Stimulated activated naive CD4-positive, alpha-beta T cell (primary cell): ENCODE results near the gene OR6B3.
A peak's percentile ranks its signal among the peaks of the same experiment; 100 is the strongest.

Source experiments
- DNase-seq, 6 experiments: peaks; one replicate each; lab custom pipeline; 2025; lab: John Stamatoyannopoulos, UW

Gene OR6B3

DNA sequence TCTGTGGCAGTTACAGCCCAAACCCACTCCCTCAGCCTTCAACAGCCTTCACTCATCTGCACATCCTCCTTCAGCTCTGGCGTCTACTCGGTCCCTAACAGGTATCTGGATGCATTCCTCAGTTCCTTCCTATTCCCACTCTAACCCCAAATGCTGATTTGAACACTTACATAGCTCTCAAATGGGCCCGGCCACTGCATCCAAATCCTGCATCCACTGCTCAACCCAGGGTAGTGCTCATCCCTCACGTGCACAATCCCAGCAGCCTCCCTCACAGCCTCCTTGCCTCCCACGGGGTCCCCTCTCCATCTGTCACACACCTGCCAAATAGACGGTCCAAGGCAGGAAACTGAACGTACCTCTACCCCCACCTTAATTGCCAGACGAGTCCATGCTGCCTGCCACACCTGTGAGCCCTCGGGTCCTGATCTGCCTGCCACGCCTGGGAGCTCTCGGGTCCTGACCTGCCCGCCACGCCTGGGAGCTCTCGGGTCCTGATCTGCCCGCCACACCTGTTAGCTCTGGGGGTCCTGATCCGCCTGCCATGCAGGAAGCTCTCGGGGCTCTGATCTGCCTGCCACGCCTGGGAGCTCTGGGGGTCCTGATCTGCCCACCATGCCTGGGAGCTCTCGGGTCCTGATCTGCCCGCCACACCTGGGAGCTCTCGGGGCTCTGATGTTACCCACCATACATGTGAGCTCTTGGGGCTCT lies 9.9 kb downstream of the OR6B3 start:
- no peak for DNase-seq

DNA sequence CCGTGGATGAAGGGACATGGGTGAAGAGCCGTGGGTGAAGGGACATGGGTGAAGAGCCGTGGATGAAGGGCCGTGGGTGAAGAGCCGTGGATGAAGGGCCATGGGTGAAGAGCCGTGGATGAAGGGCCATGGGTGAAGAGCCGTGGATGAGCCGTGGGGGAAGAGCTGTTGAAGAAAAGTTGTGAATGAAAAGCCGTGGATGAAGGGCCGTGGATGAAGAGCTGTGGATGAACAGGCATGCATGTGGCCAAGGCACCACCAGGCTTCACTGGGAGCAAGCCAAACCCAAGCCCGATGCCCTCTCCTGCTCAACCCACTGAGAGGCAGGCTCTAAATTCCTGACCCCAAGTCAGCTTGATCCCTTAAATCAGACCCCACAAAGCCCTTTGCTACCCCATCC lies 10.6 kb downstream of the OR6B3 start:
- no peak for DNase-seq

DNA sequence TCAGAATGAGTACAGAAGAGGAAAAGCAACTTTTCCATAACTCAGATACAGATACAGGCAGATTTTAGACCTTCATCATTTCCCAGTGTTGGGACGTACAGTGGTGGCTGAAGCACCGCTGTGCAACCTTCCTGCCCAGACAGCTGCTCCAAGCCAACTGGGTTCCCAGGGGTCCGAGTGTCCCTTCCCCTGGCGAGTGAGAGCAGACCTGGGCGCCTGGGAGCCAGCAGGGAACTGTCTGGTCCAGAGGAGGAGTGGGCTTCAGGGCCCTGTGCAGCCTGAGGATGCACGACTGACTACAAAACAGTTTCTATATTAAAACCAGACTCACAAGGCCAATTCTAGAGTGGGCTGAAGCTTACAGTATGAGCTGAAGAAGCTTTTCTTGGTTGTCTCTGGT lies 12.0 kb downstream of the OR6B3 start:
- no peak for DNase-seq

DNA sequence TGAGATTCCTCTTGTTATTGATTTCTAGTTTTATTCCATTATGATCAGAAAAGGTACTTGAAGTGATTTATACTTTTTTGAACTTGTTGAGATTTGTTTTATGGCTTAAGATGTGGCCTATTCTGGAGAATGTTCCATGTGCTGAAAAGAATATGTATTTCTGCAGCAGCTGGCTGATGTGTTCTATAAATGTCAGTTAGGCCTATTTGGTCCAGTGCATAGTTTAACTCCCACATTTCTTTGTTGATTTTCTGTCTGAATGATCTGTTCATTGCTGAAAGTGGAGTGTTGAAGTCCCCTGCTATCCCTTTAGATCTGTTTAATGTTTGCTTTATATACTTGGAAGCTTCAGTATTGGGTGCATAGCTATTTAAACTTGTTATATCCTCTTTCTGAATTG lies 16.0 kb downstream of the OR6B3 start:
- DNase-seq, result no peak

DNA sequence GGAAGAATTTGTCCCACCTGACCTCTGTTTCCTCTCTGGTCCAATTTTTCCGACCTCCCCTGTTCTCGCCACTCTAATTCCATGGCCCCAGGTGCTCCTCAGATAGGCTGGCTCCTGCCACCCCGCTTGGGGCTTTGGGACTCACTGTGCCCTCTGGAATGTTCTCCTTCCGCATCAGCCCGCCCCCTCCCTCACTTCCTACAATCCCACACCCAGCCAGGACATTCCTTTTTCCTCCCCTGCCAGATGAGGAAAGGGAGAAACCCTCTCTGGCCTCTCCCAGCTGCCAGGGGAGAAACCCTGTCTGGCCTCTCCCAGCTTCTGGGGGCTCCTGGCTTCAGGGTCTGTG lies 20.0 kb downstream of the OR6B3 start:
- no peak for DNase-seq

DNA sequence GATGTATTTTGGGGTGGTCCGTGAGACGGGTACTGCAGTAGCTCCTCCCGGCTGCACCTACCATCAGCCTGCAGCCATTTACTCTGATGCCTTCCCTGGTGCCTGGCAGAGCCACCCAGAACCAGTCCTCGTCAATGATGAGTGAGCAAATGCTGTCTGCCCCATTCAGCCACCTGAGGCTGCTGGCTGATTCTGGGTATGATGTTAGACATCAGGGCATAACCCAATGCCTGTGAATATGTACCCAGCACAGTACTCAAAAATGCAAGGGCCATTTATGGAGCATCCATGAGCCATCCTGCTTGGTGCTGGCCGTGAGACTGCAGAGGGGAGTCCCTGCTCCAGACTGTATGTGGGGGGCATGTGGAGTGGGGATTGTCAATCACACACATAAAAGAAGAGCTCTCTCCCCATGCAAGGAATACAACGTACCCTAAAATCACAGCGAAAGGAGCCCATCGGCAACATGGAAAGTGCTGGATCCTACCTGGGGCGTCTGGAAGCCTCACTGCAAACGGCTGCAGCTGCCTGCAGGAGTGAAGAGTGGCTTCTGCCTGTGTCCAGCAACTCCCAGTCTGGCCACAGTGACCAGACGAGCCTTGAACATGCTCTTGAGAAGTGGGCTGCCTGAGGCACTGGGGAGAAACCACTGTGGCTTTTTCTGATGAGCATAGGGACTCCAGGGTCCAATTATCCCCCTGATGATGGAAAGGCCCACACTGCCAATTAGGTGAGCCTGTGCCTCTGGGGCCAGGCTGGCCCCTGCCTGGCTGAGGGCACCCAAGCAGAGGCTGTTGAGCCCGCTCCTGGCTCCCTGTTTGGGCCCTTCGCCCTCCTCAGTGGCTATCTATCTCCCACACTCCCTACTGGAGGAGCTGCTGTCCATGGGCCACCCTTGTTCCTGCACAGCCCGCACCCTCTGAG lies 20.7 kb downstream of the OR6B3 start:
- DNase-seq, result no peak

DNA sequence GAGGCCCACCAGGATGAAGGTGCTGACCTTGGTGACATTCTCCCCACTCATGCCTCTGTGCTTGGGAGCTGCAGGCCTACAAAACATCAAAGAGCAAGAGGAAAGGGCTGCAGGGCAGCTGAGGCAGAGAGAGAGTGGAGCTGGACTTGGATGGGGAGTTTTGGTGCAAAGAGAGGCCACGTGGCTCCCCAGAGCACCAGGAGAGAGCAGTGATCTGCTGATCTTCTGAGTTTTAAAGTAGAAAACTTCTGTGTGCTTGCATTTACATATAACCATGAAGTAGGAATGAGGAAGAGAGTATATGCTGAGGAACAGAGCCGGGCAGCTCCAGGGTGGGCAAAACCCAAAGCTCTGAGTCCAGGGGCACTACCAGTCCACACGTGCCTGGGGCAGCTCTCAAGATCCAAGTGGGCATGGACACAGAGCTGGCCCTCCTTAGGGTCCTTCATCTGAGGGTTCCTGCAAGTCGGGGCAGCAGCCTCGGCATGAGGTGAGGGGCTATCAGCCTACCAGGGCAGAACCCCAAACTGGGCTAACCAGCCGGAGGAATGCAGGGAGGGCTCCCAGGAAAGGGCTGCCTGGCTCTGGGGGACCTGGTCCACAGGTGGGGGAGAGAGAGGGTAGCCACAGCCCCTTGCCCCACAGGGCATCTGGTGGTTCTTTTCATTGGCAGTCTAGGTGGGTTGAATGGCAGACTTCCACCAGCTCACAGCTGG lies 22.8 kb downstream of the OR6B3 start, which contains the start of gene OR6B2:
TSS of gene OR6B2 (minus strand) at position 51 of the 716 bp plus-strand sequence. CDS start at position 51, 0 bp downstream.
- DNase-seq, result no peak

DNA sequence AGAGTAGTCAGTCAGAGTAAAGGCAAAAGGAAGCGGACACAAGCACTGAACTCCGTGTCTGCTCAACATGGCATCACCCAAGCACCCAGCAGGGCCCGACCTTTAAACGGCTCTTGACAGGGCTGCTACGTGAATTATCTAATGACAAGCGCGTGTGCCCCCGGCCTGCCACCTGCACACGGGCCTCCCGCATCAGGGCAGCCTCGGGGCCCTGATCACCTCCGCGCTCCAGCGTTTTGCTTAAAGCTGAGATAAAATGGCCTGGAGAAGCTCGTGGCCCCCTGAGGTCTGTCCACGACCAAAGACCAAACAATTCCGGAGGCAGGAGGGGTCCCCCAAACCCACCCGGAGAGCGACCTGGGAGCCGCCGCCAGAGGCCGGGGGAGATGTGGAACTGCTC lies 28.6 kb downstream of the OR6B3 start:
- DNase-seq, result peak in 2 of 6 experiments; percentile 31 to 36

DNA sequence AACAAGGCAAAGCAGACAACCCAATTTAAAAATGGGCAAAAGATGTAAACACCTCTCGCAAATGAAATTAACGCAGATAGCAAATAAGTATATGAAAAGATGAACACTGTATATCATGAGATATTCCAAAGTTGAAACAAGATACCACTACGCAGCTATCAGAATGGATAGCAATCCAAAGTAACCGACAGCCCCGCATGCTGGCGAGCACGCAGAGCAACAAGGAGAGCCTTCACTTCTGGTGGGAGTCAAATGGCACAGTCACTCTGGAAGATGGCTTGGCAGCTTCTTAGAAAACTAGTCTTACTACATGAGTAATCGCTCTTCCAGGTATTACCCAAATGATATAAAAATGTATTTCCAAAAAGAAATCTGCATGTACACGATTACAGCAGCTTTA lies 29.5 kb downstream of the OR6B3 start:
- no peak for DNase-seq

DNA sequence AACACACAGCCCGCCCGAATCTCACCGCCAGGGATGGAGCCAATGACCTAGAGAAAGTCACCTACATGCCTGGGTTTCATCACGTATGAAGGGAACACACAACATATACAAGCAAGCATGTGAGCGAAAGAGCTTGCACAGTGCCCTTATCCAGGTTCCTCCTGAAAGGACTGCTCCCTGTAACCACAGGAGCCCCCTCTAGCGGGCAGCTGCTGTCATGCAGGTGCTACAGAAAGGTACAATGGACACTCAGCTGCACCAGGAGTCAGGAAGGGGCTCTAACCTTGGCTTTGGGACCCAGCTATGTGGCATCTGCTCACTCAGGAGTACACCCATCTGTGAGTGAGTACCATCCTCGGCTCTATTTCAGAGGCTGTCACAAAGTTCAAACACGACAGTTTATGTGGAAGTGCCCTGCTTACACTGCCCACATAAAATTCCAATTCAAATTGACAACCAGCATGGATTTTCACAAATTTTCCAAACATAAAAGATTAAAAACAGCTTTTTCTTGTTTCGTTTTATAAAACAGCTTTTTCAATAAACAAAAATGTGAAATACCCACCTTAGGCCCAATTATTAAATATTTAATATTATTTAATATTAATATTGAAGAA lies 31.7 kb downstream of the OR6B3 start:
- DNase-seq, result peak; percentile 11 to 61 (median 42)

DNA sequence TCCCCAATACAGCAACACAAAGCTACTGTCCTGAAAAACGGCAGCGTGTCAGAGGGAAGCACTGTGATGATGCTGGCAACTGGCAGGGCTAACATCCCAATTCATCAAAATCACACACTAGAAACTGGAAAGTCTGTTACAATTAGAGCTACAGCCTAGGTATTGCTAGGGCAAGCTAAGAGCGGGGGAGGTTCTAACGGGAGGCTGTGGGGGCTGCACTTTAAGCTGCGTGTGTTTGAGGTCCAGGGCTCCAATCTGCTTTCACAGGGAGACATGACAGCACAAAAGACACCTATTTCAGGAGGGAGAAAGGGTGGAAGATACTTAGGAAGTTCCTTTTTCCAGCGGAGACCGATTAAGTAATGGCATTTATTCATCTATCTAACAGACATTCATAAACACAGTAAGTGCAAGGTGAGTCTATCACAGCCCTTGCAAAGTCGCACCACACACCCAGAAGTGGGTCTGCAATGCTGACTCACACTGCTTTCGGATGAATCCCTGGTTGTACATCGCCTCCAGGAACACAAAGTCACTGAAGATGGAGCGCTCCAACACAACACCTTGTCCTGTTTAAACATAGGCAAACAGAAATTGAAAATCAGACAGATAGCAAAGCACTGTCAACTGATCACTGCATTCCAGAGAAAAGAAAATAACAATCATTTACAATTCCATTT lies 35.1 kb downstream of the OR6B3 start:
- no peak for DNase-seq

DNA sequence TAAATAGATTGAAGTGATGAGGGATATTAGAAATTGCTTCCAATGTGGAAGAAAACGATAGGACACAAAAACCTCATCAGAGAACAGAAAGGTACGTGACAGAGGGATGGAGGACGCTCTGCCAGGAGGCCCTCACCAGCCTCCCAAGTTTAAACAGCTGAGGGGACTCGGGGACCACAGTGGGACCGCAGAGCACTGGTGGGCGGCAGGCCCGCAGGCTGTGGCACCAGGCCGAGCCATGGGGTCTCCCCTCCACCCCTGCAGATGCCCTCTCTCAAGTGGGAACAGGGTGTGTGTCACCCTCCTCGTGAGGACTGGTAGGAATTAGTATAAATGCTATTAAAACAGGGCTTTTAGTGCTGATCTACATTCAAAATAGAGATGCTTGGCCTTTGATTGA lies 39.0 kb downstream of the OR6B3 start:
- DNase-seq, result no peak

DNA sequence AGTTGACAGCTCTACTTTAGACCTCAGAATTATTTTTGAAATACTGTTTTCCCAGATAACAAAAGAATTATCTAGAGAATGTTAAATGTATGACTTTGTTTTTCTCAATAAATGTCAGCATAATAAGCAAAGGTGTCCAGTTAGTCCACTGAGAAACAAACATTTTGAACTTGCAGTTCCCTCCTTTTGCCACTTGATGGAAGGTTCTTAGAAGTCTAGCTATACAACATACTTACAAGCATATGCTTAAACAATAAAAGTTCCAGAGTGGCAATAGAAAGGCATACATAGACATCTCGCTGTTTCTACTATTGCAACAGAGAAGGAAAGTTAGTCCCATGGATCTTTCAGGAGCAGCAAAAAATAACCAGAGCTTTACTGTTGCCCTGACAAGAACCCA lies 40.0 kb downstream of the OR6B3 start:
- DNase-seq, result no peak

DNA sequence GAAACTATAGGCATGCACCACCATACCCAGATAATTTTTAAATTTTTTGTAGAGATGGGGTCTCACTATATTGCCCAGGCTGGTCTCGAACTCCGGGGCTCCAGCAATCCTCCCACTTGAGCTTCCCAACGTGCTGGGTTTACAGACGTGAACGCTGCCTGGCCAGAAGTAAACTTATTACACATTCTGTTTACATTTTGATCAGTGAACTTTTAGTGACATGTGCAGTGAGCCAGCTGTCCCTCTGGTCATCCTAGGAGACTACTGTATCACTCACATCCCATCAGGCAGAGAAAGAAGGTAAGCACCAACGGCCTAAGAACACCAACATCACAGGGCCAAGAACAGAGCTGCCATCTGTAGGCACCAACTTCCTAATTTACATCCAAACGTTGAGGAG lies 50.3 kb downstream of the OR6B3 start:
- DNase-seq, result no peak

DNA sequence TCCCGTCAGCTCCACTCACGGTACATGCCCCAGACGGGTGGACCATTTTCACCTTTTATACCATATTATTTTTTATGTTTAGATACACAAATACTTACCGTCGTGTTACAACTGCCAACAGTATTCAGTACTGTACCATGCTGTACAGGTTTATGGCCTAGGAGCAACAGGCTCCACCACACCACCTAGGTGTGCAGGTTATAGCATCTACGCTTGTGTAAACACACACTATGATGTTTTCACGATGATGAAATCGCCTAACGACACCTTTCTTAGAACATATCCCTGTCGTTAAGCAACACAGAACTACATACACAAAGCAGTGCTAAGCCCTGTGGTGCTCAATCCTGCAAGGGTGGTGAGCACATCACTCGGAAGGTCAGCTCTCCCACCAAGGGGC lies 52.6 kb downstream of the OR6B3 start:
- DNase-seq, result no peak

DNA sequence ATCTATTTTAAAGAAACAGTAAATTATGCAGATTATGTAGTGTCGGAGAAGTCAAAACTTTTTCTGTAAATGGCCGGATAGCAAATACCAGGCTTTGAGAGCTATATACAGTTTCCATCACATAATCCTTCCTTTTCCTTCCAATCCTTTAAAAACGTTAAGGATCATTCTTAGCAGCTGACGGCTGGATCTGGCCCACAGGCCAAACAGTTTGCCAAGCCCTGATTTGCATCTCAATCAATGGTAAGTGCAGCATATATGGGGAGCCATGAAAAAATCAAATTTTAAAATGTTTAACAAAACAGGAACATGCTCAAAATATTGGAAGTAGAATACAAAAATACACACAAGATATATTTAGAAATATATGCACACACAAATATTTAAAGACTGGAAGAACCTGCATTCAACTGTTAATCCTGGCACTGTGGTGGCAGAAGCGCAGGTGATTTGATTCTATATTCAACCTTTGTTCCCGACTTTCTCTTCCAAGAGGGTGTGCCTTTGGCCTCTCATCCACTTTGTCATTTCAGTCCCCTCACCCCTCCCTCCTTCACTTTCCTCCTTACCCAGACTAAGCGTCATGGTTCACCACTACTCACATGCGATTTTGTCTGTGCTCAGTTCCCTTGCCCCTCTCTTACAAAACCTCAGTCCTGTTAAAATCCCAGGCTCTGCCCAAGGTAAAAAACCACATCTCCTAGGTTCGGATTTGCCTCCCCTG lies 55.5 kb downstream of the OR6B3 start:
- no peak for DNase-seq
